Measurements from ENCODE around the gene UTS2R.

The UTS2R gene

DNA sequence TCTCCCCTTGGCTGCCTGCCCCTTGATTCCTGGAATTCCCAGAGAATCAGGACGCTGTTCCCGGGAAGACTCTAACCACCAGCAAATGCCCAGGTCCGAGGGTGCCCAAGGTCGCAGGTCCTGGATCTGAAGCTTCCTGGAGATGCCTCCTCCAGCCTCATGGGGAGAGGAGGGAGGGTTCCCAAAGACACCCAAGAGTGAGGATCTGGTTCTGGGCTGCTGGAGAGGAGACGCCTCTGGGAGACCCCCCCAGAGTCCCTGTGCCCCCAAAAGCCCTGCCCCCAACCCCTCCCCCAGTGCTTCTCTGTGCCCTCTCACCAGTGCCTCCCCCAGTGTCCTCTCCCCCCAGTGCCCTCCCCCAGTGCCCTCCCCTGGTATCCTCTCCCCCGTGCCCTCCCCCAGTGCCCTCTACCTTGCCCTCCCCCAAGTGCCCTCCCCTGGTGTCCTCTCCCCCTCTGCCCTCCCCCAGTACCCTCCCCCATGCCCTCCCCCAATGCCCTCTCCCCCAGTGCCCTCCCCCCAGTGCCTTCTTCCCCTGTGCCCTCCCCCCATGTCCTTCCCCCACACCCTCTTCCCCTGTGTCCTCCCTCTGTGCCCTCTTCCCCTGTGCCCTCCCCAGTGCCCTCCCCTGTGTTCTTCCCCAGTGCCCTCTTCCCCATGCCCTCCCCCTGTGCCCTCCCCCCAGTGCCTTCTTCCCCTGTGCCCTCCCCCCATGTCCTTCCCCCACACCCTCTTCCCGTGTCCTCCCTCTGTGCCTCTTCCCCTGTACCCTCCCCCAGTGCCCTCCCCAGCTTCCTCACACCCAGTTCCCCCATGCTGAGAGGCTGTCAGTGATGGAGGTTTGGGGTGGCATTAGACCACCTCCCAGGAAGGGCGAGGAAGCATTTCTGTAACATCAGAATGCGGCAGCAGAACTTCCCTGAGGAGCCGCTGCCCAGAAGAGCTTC is 31.7 kb upstream of the UTS2R start:
- Histone ChIP-seq H3K4me1 (ENCODE audit: insufficient read depth, low read length, poor library complexity, severe bottlenecking) (peaks cover 10% of the 10 kb centered on the region), H3K36me3 (ENCODE audit: insufficient read depth, low read length) (no peaks in the 10 kb centered on the region), H3K9me3 (ENCODE audit: insufficient read depth, low read depth, low read length) (no peaks in the 10 kb centered on the region), H3K4me3 (ENCODE audit: low read length, poor library complexity, severe bottlenecking) (no peak overlapping the region), H2AFZ (ENCODE audit: low read length) (no peak overlapping the region), H3K9ac (ENCODE audit: low read depth, low read length, poor library complexity, severe bottlenecking) (no peak overlapping the region), H4K20me1 (ENCODE audit: insufficient read depth, low read length, poor library complexity, severe bottlenecking) (no peaks in the 10 kb centered on the region), H3K79me2 (ENCODE audit: insufficient read depth, low read length) (no peaks in the 10 kb centered on the region), H3K27me3 (ENCODE audit: insufficient read depth, low read length, poor library complexity, severe bottlenecking) (no peaks in the 10 kb centered on the region), H3F3A (ENCODE audit: low read depth) (no peaks in the 10 kb centered on the region; the same call in 1 of the 2 replicates), H3K9me2 (replicated peaks; ENCODE audit: low read depth, low read length) (no peaks in the 10 kb centered on the region), H3K4me2 (ENCODE audit: low read depth, low read length, poor library complexity, severe bottlenecking) (no peak overlapping the region)
- TF ChIP-seq EZH2phosphoT487 (IDR thresholded peaks at IDR 0.05; ENCODE audit: borderline replicate concordance): no peak
- TF ChIP-seq, protein P1, sequence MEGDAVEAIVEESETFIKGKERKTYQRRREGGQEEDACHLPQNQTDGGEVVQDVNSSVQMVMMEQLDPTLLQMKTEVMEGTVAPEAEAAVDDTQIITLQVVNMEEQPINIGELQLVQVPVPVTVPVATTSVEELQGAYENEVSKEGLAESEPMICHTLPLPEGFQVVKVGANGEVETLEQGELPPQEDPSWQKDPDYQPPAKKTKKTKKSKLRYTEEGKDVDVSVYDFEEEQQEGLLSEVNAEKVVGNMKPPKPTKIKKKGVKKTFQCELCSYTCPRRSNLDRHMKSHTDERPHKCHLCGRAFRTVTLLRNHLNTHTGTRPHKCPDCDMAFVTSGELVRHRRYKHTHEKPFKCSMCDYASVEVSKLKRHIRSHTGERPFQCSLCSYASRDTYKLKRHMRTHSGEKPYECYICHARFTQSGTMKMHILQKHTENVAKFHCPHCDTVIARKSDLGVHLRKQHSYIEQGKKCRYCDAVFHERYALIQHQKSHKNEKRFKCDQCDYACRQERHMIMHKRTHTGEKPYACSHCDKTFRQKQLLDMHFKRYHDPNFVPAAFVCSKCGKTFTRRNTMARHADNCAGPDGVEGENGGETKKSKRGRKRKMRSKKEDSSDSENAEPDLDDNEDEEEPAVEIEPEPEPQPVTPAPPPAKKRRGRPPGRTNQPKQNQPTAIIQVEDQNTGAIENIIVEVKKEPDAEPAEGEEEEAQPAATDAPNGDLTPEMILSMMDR (conservative IDR thresholded peaks at IDR 0.05; ENCODE audit: low read length): no peak

DNA sequence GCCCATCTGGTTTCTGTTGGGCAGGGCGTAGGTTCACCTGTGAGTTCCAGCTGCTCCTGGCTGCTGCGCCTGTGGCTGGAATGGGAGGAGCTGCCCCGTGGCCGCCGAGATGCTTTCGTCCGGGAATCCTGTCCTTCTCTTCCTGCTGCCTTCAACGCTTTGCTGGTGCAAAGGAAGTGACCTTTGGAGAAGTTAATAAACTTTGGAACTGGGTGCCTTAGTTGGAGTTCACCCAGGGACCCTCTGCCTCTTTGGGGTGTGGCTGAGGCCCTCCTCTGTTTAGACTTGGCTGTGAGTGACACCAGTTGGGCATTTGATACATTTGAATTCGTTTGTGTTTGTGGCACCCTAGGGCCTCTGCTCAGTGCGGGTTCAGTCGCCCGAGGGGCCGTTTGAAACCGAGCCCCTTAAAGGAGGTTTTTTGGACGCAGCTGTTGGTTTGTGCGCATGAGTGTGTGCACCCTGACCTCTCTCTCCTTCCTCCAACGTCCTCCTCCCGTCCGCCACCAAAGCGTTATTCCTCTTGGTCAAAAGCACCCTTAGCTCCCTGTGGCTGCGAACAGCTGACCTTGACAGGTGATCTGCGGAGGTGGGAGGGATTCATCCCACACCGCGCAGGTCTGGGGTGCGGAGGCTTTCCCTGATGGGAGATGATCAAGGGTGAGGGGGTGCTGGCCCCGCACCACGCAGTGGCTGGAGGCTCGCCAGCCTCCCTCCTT is 29.0 kb upstream of the UTS2R start:
- no peak overlapping the region for H3K4me2 ChIP-seq (ENCODE audit: low read depth, low read length, poor library complexity, severe bottlenecking)
- no peaks in the 10 kb centered on the region for H4K20me1 ChIP-seq (ENCODE audit: insufficient read depth, low read length, poor library complexity, severe bottlenecking)
- no peaks in the 10 kb centered on the region for H3K36me3 ChIP-seq (ENCODE audit: insufficient read depth, low read length)
- no peaks in the 10 kb centered on the region for H3K9me2 ChIP-seq (replicated peaks; ENCODE audit: low read depth, low read length)
- no peaks in the 10 kb centered on the region for H3F3A ChIP-seq (ENCODE audit: low read depth)
- TF ChIP-seq, protein P1 (conservative IDR thresholded peaks at IDR 0.05; ENCODE audit: low read length): no peak
- no peak for TF ChIP-seq EZH2phosphoT487 (IDR thresholded peaks at IDR 0.05; ENCODE audit: borderline replicate concordance)
- no peaks in the 10 kb centered on the region for H3K4me1 ChIP-seq (ENCODE audit: insufficient read depth, low read length, poor library complexity, severe bottlenecking)
- H3K79me2 ChIP-seq (ENCODE audit: insufficient read depth, low read length): no peaks in the 10 kb centered on the region
- no peak overlapping the region for H3K4me3 ChIP-seq (ENCODE audit: low read length, poor library complexity, severe bottlenecking)
- H3K9me3 ChIP-seq (ENCODE audit: insufficient read depth, low read depth, low read length): no peaks in the 10 kb centered on the region
- no peak overlapping the region for H2AFZ ChIP-seq (ENCODE audit: low read length)
- H3K27me3 ChIP-seq (ENCODE audit: insufficient read depth, low read length, poor library complexity, severe bottlenecking): no peaks in the 10 kb centered on the region
- H3K9ac ChIP-seq (ENCODE audit: low read depth, low read length, poor library complexity, severe bottlenecking): no peak overlapping the region

DNA sequence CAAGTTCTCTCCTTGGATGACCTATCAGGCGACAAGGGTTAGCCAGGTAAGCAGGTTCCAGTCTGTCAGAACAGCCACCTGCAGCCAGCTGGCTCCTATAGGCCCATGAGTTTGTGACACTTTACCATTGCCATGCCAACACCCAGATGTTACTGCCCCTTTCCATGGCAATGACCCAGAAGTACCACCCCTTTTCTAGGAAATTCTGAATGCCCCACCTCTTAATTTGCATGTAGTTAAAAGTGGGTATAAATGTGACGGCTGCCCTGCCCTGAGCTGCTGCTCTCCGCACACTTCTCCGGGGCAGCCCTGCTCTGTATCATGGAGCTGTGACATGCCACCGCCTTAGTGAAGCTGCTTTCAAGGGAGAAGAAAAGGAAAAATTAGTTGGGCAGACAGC is 28.0 kb upstream of the UTS2R start:
- Histone ChIP-seq H3K79me2 (ENCODE audit: insufficient read depth, low read length) (no peaks in the 10 kb centered on the region), H3K9me2 (replicated peaks; ENCODE audit: low read depth, low read length) (no peaks in the 10 kb centered on the region), H3K9me3 (ENCODE audit: insufficient read depth, low read depth, low read length) (no peaks in the 10 kb centered on the region), H3F3A (ENCODE audit: low read depth) (no peaks in the 10 kb centered on the region), H3K4me2 (ENCODE audit: low read depth, low read length, poor library complexity, severe bottlenecking) (no peak overlapping the region), H3K4me1 (ENCODE audit: insufficient read depth, low read length, poor library complexity, severe bottlenecking) (no peaks in the 10 kb centered on the region), H3K27me3 (ENCODE audit: insufficient read depth, low read length, poor library complexity, severe bottlenecking) (no peaks in the 10 kb centered on the region), H3K36me3 (ENCODE audit: insufficient read depth, low read length) (no peaks in the 10 kb centered on the region), H3K9ac (ENCODE audit: low read depth, low read length, poor library complexity, severe bottlenecking) (no peak overlapping the region), H4K20me1 (ENCODE audit: insufficient read depth, low read length, poor library complexity, severe bottlenecking) (no peaks in the 10 kb centered on the region), H3K4me3 (ENCODE audit: low read length, poor library complexity, severe bottlenecking) (no peak overlapping the region), H2AFZ (ENCODE audit: low read length) (no peak overlapping the region)
- TF ChIP-seq, protein P1 (conservative IDR thresholded peaks at IDR 0.05; ENCODE audit: low read length): no peak
- TF ChIP-seq EZH2phosphoT487 (IDR thresholded peaks at IDR 0.05; ENCODE audit: borderline replicate concordance): no peak

Measured in Loucy (cell line).